T follicular helper cell (primary cell): ENCODE results near the gene NIPAL3.

ENCODE experiments used
- DNase-seq: peaks from one replicate; pipeline ENCODE4 v3.0.0-alpha.2; 2020; ENCODE audit warnings: low read depth
- total RNA-seq, 2 experiments: gene quantifications; one replicate each; lab custom pipeline; 2026; lab: John Stamatoyannopoulos, UW

The NIPAL3 gene
- 79.0 to 94.1 reads per million in 2 experiments for total RNA-seq

DNA sequence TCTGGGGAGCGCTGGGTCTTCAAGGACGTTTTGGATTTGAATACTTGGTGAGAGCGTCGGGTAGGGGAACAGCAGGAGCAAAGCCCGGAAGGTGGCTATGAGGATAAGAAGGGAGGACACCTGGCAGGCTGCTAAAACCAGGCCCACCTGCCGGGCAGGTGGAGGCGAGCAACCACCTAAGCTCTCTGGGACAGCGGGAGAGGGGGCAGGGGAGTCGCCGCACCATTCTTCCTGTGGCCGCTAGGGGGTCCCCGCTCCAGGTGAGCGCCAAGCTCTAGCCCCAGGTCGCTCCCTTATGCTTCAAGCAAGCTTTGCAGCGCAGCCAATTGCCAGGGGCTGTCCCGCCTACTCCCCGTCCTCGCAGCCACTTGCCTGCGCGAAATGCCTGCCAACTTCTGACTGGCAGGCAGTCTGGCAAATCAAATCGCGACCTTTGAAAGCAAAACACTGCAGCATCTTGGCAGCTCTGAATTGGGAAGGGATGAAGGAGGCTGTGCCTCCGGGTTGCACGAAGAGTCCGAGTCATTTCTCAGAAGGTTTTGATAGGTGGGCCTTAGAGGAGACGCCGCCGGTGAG lies at the start of gene NIPAL3:
NIPAL3 (plus strand) TSS at position 469 of the 576 bp plus-strand sequence. CDS start 3,746 bp downstream, outside the sequence.
- DNase-seq = peak; percentile 97

DNA sequence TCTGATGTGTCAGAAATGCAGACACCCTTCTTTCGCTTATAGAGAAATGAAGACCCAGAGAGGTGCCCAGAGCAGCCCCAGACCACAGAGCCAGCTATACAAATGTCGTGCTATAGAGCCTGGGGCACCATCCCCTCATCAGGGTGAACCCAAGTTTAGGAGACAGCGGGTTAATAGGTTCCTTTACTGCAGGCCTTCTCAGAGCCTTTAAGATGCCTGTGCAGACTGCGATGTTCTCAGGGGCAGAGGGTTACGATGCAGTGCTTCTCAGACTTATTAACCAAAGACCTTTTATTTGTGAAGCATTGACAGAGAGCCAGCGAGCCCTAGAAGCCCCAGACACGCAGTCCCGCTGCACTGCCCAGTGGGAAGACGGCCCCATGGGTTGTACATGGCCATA lies 48.9 kb upstream of the NIPAL3 start:
- no peak for DNase-seq

DNA sequence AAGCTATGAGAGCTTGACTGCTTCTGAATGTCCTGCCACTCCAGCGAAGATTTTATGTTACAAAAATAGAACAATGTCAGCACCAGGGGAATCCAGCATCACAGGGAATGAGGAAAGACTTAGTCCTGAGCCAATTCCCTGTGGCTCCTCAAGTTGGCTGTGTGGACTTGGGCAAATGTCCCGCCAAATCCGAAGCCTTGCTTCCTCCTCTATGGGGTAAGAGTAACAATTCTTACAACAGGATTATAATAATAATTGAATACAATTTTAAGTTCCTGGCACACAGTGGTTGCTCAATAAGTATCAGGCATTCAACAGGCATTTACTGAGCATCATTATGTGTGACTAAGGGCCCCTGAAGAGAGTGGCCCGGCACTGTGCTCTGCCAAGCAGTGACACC lies 46.4 kb upstream of the NIPAL3 start:
- no peak for DNase-seq

GRCh38 chr1:24369801-24370200 lies 45.8 kb upstream of the NIPAL3 start:
- no peak for DNase-seq

- DNase-seq = no peak
These were observed 42.6 kb upstream of the NIPAL3 start for GRCh38 chr1:24373044-24373443.

DNA sequence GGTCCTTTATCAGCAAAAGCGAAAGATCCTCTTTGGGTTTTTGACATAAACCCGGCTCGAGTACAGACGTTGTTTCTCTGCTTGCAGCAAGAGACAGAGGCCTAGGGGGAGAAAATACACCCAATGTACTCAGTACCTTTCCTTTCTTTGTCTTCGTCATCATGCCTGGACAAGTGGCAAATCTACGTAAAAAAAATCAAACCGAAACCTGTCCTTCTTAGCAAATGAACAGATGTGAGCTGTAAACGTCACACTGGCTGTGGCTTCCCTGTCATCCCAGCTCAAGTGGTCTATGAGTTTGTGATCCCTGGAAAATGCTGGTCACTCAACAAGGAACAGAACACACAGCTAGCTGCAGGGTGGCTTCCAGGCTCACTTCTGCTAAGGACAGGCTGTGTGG lies 41.9 kb upstream of the NIPAL3 start:
- DNase-seq = no peak

- DNase-seq = no peak
These were observed 40.5 kb upstream of the NIPAL3 start for GRCh38 chr1:24374891-24375786.

GRCh38 chr1:24379733-24380315 lies 35.8 kb upstream of the NIPAL3 start:
- DNase-seq = no peak

- no peak for DNase-seq
These were observed 35.1 kb upstream of the NIPAL3 start for GRCh38 chr1:24380508-24380907.

GRCh38 chr1:24381256-24381655 lies 34.3 kb upstream of the NIPAL3 start:
- DNase-seq = no peak

- no peak for DNase-seq
These were observed 33.4 kb upstream of the NIPAL3 start for GRCh38 chr1:24382165-24382577.

DNA sequence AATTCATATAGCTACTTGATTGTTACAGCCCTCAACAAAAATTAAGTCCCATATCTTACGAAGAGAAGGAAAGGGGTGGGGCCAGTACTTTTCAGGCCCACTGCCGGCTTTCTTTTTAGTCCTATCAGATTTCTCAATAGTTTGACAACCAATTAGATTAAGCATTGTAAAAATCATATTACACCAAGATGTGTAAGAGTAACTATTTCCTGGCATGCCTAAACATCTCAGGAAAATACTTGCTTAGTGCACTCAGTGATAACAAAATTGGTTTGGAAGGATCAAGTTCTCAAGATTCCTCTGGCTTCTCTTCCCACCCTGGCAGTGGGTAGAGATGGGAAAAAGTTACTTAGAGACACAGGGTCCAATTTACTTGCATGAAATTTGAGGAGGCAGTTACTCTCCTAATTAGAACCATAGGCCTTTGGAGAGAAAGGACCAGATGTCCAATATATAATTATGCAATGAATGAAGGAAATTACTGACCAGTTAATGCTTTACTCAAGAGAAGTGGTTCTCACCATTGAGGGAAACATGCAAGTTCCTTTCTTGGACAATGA lies 32.1 kb upstream of the NIPAL3 start:
- DNase-seq = no peak

GRCh38 chr1:24384251-24385090 lies 31.1 kb upstream of the NIPAL3 start:
- no peak for DNase-seq

- DNase-seq = peak; percentile 14
These were observed 30.3 kb upstream of the NIPAL3 start for GRCh38 chr1:24385160-24385940.

GRCh38 chr1:24386241-24386640 lies 29.4 kb upstream of the NIPAL3 start:
- DNase-seq = no peak

DNA sequence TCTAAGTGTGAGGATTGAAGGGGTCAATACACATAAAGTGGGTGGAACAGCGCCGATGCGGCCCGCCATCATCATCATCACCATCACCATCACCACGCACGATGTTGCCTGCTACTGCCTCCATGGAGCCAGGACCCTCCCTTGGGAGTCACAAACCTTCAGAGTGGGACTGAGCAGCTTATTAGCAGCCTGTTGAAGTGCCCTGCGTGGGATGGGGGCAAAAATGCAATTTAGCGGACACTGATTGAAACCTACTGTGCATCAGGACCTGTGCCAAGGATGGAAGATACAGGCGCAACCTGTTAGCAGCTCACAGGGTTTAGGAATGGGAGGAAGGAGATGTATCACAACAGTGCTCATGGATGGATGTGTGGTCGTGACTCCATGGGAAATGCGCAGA lies 28.7 kb upstream of the NIPAL3 start:
- no peak for DNase-seq

- no peak for DNase-seq
These were observed 27.9 kb upstream of the NIPAL3 start for GRCh38 chr1:24387636-24388175.

- DNase-seq = no peak
These were observed 27.2 kb upstream of the NIPAL3 start for GRCh38 chr1:24388331-24388885.

DNA sequence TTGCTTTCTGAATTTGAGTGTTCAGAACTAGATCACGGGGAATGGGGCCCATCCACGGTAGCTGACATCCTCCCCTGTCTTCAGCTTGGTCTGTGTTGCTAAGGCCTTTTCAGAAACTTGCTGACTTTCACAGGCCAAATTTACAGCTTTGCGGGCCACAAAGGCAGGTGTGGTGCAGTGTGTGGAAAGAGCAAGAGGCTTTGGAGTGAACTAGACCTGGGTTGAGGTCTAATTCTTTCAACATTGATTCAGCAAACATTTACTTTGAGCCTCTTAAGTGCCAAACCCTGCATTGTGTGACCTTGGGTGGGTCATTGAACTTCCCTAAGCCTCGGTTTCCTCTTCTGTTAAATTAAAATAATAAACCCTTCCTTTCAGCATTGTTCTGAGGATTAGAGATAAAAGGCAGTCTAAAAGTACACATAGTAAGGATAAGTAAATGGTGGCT lies 26.3 kb upstream of the NIPAL3 start:
- DNase-seq = no peak
